ENCODE results near the gene TARS2.

The TARS2 gene

GRCh38 chr1:150511551-150511950 lies 24.3 kb downstream of the TARS2 start:
- FAIRE-seq: no peak

DNA sequence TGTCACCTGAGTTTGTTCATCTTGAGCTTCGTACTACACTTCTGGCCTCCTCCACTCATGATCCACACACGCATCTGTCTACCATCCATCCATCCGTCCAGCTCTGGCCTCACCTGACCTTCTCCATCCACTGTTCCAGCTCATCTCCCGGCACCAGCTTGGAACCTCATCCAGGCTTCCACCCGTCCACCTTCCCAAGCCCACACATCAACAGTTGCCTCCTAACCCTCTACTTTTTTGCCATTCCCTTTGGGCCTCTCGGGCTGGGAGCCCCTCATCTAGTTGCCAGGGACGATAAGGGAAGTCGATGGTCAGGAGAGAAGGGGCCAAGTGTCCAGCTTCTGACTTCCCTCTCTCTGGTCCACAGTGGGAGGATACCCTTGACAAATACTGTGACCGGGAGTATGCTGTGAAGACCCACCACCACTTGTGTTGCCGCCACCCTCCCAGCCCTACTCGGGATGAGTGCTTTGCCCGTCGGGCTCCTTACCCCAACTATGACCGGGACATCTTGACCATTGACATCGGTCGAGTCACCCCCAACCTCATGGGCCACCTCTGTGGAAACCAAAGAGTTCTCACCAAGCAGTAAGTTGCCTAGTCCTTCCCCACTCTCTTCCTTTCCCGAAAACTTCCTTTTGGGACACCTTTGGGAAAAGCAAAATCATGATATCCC lies 24.9 kb downstream of the TARS2 start:
- no peak for FAIRE-seq

GRCh38 chr1:150512846-150513245 lies 25.6 kb downstream of the TARS2 start:
- no peak for FAIRE-seq

- no peak for FAIRE-seq
Observed at GRCh38 chr1:150513351-150513791, 26.2 kb downstream of the TARS2 start.

- no peak for FAIRE-seq
Observed at GRCh38 chr1:150514260-150514659, 27.0 kb downstream of the TARS2 start.

DNA sequence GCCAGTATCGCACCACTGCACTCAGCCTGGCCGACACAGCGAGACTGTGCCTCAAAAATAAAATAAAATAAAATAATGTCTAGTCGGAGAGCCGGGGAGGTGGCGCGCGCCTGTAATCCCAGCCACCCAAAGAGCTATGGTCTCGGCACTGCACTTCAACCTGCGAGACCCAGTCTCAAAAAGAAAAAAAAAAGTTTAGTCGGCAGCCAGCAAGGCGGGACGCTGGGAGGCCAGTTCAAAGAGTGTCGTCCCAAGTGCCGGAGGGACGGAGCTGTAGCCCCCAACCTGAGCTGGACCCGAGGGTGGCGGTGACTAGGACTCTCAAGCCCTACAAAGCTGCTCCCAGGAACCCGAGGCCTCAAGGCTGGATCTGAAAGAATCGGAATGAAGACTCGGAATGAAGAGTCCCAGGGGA lies 27.7 kb downstream of the TARS2 start:
- FAIRE-seq: no peak

GRCh38 chr1:150515328-150516049 lies 28.3 kb downstream of the TARS2 start, which contains the start of gene FALEC:
TSS of gene FALEC (plus strand) at chr1:150515752.
- no peak for FAIRE-seq

DNA sequence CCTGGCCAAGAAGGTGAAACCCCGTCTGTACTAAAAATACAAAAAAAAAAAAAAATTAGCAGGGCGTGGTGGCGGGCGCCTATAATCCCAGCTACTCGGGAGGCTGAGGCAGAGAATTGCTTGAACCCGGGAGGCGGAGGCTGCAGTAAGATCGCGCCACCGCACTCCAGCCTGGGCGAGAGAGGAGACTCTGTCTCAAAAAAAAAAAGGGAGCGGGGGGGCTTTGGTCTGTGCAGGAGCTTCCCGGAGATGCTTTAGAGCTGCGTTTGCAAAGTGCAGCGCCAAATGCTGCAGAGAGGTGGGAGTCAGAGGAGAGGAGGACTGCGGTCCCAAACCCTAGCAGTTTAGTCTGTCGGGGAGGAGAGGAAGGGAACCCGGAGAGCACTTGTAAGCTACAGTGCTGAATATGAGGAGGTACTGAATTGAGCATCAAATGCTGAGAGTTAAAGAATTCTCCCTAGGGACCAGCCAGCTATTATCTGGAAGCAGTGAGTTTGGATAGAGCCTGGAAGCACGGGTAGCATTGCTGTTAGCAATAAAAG lies 28.9 kb downstream of the TARS2 start:
- no peak for FAIRE-seq

DNA sequence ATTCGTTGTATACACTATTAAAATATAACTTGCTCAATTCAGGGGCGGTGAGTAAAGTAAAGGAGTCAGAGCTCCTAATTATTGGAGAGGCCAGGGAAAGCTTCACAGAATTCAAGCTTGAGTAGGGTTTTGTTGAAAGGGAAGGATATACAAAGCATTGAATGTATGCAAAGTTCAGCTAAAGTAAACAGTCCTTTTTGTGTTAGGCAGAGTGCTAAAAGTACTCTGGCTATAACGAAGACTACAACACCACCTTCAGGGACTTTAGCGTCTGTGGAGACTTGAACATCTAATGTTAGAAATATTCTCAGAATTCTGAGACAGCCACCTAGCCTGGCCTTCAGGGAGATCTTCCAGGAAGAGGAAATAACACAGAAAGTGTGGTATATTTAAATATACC lies 29.4 kb downstream of the TARS2 start:
- no peak for FAIRE-seq

DNA sequence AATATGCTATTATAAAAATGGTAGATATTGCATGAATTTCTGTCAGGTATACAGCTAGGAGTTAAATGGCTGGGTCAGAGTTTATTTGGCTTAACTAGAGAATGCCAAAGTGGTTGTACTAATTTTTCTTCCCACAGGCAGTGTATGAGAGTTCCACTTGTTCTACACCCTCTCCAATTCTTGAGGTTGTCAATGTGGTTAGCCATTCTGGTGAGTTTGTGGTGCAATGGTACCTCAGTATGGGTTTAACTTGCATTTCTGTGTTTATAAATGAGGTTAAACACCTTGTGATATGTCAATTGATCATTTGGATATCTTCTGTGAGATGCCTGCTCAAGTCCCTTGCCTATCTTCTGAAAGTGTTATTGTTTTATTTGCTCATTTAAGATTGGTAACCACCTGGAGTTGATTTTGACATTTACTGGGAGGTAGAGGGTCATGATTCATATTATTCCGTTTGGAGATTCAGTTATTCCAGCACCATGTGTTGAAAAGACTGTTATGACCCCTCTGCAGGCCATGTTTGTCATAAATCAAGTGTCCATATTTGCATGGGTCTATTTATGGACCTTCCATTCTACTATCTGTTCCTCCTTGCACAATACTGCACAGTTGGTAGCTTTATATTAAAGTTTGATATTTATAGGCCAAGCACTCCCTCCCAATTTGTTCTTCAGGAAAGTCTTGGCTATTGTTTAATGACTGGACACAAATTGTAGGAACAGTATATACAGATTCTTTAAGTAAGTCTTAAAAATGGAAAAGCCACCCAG lies 34.2 kb downstream of the TARS2 start:
- FAIRE-seq: no peak

- FAIRE-seq: no peak
Observed at GRCh38 chr1:150525348-150525747, 38.1 kb downstream of the TARS2 start.

DNA sequence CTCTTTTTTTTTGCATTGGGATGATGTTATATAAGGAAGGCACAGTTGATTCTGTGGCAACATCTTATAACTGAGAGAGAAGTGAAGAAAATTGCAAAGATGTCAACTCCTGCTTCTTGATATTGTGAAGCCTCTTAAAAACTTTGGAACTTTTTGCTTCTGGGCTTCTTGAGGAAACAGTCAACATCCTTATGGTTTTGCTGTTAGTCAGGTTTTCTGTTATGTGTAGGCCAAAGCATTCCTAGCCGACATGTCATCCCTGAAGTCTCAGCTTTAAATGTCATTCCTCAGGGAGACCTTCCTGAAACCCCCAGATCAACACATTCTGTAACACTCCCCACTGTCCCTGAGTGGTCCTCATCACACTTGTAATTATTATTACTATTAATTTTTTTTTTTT lies 41.0 kb downstream of the TARS2 start:
- no peak for FAIRE-seq

DNA sequence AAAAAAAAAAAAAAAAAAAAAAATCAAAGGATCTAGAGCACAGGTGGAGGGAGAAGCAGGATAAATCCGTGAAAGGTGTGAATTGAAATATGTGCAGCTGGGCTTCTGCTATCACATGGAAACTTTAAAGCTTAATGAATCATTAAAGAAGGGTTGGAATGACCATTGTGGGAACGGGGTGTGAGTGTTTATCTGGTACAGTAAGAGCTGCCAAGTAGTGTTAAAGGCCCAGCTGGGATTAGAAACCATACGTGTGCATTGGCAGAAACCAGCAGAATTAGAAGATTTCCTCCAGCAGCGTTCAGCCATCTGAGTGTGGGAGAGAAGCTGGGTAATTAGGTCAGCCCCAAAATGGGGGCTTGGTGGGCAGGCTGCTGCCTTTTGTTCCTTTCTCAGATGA lies 41.8 kb downstream of the TARS2 start:
- no peak for FAIRE-seq

GRCh38 chr1:150530491-150531159 lies 43.4 kb downstream of the TARS2 start:
- FAIRE-seq: no peak

GRCh38 chr1:150532860-150533259 lies 45.6 kb downstream of the TARS2 start:
- no peak for FAIRE-seq

GRCh38 chr1:150534002-150534401 lies 46.8 kb downstream of the TARS2 start:
- no peak for FAIRE-seq

- FAIRE-seq: no peak
Observed at GRCh38 chr1:150535511-150536287, 48.5 kb downstream of the TARS2 start.

DNA sequence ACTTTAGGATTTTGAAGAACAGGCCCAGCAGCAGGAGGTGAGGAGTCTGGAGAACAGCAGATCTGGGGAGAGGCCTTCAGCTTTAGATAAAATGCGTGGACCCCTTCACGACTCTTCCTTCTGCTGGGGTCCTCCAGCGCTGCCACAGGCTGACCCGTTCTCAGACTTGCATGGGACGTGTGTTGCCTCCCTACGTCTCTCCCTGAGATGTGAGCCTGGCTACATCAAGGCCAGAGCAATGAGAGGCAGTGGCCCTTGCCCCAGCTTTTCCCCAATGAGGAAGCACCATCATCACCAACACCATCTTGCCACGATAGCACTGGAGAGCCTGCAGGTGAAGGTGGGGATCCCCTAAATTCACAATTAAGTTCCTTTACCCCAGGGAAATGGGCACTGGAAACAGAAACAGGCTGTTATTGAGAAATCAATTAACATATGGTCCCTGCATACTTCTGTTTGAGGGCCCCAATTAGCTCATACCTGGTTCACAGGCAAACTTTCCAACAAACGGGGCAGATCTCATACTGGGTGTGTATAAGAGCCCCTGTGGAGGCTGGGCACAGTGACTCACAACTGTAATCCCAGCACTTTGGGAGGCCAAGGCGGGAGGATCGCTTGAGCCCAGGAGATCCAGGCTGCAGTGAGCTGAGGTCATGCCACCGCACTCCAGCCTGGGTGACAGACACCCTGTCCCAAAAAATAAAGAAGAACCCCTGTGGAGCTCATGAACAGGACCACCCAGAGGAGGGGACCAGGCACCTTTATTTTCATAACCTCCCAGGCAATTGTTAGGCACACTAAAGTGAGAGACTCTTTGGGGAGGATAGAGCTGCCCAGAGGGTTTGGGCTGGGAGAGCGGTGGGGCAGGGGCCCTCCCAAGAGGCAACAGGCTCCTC lies 49.9 kb downstream of the TARS2 start:
- no peak for FAIRE-seq

DNA sequence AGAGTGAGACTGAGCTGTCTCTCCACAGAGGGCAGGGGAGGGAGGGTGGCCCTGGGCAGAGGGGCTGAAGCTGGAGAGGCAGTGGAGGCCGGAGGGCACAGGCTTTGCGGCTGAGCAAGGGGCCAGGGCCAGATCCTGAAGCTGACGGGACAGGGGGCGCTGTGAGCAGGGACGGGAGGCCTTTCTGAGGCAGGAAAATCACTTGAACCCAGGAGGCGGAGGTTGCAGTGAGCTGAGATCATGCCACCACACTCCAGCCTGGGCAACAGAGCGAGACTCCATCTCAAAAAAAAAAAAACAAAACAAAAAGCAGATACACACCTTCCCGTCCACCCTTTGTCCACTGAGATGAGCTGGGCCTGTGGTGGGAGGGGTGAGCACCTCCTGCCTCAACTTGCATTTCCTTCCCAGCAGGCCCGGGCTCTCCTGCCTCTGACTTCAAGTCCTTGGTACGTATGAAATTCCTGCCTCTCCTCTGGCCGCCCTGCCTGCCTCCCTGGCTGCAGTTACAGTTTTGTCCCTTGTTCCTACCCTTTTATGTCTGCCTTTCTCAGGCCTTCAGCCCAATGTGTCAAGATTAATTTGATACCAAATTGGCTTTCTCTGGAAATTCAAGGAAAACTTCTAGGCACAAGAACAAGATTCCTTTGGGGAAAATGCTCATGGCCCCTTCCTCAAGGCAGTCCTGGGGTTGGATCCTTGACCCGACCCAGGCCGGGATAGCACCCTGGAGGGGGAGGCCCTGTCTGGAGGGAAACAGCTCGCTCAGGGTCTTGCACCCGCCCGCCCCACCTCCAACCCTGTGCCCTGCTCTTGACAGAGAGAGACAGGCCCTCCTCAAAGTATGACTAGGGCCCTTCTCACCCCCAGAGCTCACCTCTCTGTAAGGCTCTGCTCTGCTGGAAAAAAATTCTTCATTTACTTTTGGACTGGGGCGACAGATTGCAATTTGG lies 50.8 kb downstream of the TARS2 start:
- no peak for FAIRE-seq

Measured in endometrium (tissue), 2 donors.